HepG2 (cell line): Measurements from ENCODE around the gene CD180. TPM values are rescaled to one million over a fixed set of nuclear protein-coding genes. Genes with fewer than 3 reads are reported as not detected.

Experiments used
- ATAC-seq: fragments of 200-7000 bp; cut with Tn5 transposase; 3 replicates; pipeline ENCODE4 v1.9.1; 2020; ENCODE audit warnings: mild to moderate bottlenecking, moderate library complexity
- BruUV-seq: library from RNA; stranded (reverse); fragments of 400-500 nt; replicated peaks from 2 replicates; lab custom pipeline; 2021; lab: Mats Ljungman, UMichigan
- CTCF ChIA-PET: fragments of 300-600 bp; formaldehyde crosslinking; extraction: SDS; loops from one replicate; lab custom pipeline; 2021; ENCODE audit warnings: low total read pairs, inconsistent platforms, low intra/inter-chr PET ratio; lab: Yijun Ruan, JAX
- POLR2A ChIA-PET: fragments of 350-600 bp; sonication (Branson Sonifier 250); formaldehyde crosslinking; loops from one replicate; lab custom pipeline; 2020; ENCODE audit warnings: antibody characterized with exemption, inconsistent platforms; lab: Yijun Ruan, JAX
- DNase-seq: peaks from one replicate; pipeline ENCODE4 v3.0.0-alpha.2; 2015; ENCODE audit warnings: low spot score
- FAIRE-seq: peaks from 3 replicates; lab custom pipeline; 2011; peaks lifted over from hg19 to GRCh38; lab: Jason Lieb, UNC
- H2AFZ ChIP-seq: one replicate; pipeline ENCODE4 v1.6.1; 2011; ENCODE audit warnings: low read length, inconsistent platforms
- H3K27ac ChIP-seq: fragments of 300-600 bp; 3 replicates; pipeline ENCODE4 v1.8.0; 2011; ENCODE audit warnings: mixed run types, mild to moderate bottlenecking, mixed read lengths, low read length, inconsistent platforms; ENCODE audit not compliant: insufficient read depth; ENCODE audit errors: extremely low read length
- H3K27me3 ChIP-seq, 2 experiments: fragments of 200-600 bp in 1 of 2; 2 replicates in 1 of 2; 3 replicates in 1 of 2; pipeline versions ENCODE4 v1.6.0 to v1.8.0; 2011; ENCODE audit warnings: low read length in 2 of 2, mild to moderate bottlenecking in 2 of 2, moderate library complexity in 2 of 2, inconsistent platforms in 1 of 2; ENCODE audit not compliant: insufficient read depth in 2 of 2, control insufficient read depth in 1 of 2
- H3K36me3 ChIP-seq, 2 experiments: fragments of 200-600 bp in 1 of 2; replicated peaks in 1 of 2; 2 replicates in 1 of 2; 3 replicates in 1 of 2; pipeline versions ENCODE4 v1.5.1 to v1.8.0; 2011; ENCODE audit warnings: low read length in 2 of 2, inconsistent platforms in 1 of 2; ENCODE audit not compliant: insufficient read depth in 2 of 2, control insufficient read depth in 1 of 2
- H3K4me1 ChIP-seq: 2 replicates; pipeline ENCODE4 v1.5.1; 2012; ENCODE audit warnings: low read length, inconsistent platforms; ENCODE audit not compliant: insufficient read depth
- H3K4me2 ChIP-seq: 2 replicates; pipeline ENCODE4 v1.6.0; 2011; ENCODE audit warnings: low read depth, low read length, inconsistent platforms
- H3K4me3 ChIP-seq, 3 experiments: fragments of 200-600 bp in 1 of 3; sonication (generic), shearing (Covaris generic) in 1 of 3; replicated peaks in 1 of 3; 2 replicates each; pipeline ENCODE4 v1.5.1; 2011 to 2016; ENCODE audit warnings: low read length in 3 of 3, inconsistent platforms in 2 of 3, low read depth in 2 of 3, mild to moderate bottlenecking in 2 of 3, control low read depth in 1 of 3, mixed read lengths in 1 of 3; ENCODE audit not compliant: insufficient read depth in 1 of 3
- H3K79me2 ChIP-seq: one replicate; pipeline ENCODE4 v1.6.1; 2011; ENCODE audit warnings: low read length, inconsistent platforms; ENCODE audit not compliant: insufficient read depth
- H3K9ac ChIP-seq: 2 replicates; pipeline ENCODE4 v1.6.0; 2011; ENCODE audit warnings: mild to moderate bottlenecking, low read depth, low read length, inconsistent platforms; ENCODE audit not compliant: insufficient read depth
- H3K9me3 ChIP-seq: 2 replicates; pipeline ENCODE4 v1.5.1; 2012; ENCODE audit warnings: mild to moderate bottlenecking, low read length
- H4K20me1 ChIP-seq: 2 replicates; pipeline ENCODE4 v1.6.0; 2011; ENCODE audit warnings: inconsistent platforms, mild to moderate bottlenecking, low read length, moderate library complexity; ENCODE audit not compliant: insufficient read depth
- AGO1 ChIP-seq: fragments of 200-400 bp; formaldehyde crosslinking; IDR thresholded peaks from 2 replicates; pipeline ENCODE4 v1.6.1; 2017; ENCODE audit warnings: mild to moderate bottlenecking, low read depth, low read length, moderate library complexity; ENCODE audit not compliant: poor library complexity, severe bottlenecking
- ATRX ChIP-seq: sonication (generic); formaldehyde crosslinking; IDR thresholded peaks from 2 replicates; pipeline ENCODE4 v1.4.0; 2020; ENCODE audit warnings: missing genetic modification reagents, borderline replicate concordance
- CCDC6 ChIP-seq: sonication (generic); formaldehyde crosslinking; IDR thresholded peaks from 2 replicates; pipeline ENCODE4 v1.8.1; 2022; ENCODE audit warnings: mild to moderate bottlenecking, missing genetic modification reagents, moderate library complexity
- DNMT1 ChIP-seq: sonication (generic); formaldehyde crosslinking; IDR thresholded peaks from 2 replicates; pipeline ENCODE4 v1.5.1; 2020; ENCODE audit warnings: mild to moderate bottlenecking, missing genetic modification reagents
- DNMT3B ChIP-seq: conservative IDR thresholded peaks from 2 replicates; pipeline ENCODE4 v1.6.1; 2016; ENCODE audit warnings: missing biosample characterization, control low read depth
- ETV6 ChIP-seq: sonication (generic); formaldehyde crosslinking; conservative IDR thresholded peaks from 2 replicates; pipeline ENCODE4 v1.4.0; 2020; ENCODE audit warnings: missing genetic modification reagents
- JARID2 ChIP-seq: sonication (generic); formaldehyde crosslinking; IDR thresholded peaks from 2 replicates; pipeline ENCODE4 v1.8.1; 2023; ENCODE audit warnings: missing genetic modification reagents, inconsistent platforms; ENCODE audit not compliant: insufficient replicate concordance
- PAF1 ChIP-seq: IDR thresholded peaks from 2 replicates; pipeline ENCODE4 v1.6.1; 2016; ENCODE audit warnings: missing genetic modification reagents, missing compliant biosample characterization
- SKI ChIP-seq: fragments of 450-650 bp; IDR thresholded peaks from one replicate; pipeline ENCODE4 v1.6.1; 2018; ENCODE audit warnings: mild to moderate bottlenecking; ENCODE audit not compliant: partially characterized antibody
- WIZ ChIP-seq: sonication (generic); formaldehyde crosslinking; IDR thresholded peaks from 2 replicates; pipeline ENCODE4 v1.5.1; 2020; ENCODE audit warnings: mild to moderate bottlenecking, missing genetic modification reagents
- ZNF546 ChIP-seq: sonication (generic); formaldehyde crosslinking; conservative IDR thresholded peaks from 2 replicates; pipeline ENCODE4 v1.8.1; 2023; ENCODE audit warnings: mild to moderate bottlenecking, missing genetic modification reagents
- ZNF768 ChIP-seq: sonication (generic); formaldehyde crosslinking; IDR thresholded peaks from 2 replicates; pipeline ENCODE4 v1.4.0; 2020; ENCODE audit warnings: missing genetic modification reagents
- ZNF772 ChIP-seq: sonication (generic); formaldehyde crosslinking; IDR thresholded peaks from 2 replicates; pipeline ENCODE4 v1.5.0; 2020; ENCODE audit warnings: mild to moderate bottlenecking, missing genetic modification reagents
- ZNF878 ChIP-seq: sonication (generic); formaldehyde crosslinking; IDR thresholded peaks from 2 replicates; pipeline ENCODE4 v1.8.1; 2023; ENCODE audit warnings: mild to moderate bottlenecking, missing genetic modification reagents, moderate library complexity
- WGBS: methylation state at CpG from one replicate; pipeline ENCODE4 v1.1.6; 2017; ENCODE audit warnings: low lambda C conversion rate; 5-methylcytosine and 5-hydroxymethylcytosine counted together
- in situ Hi-C: cut with HindIII; loops from 2 replicates; pipeline ENCODE4 v1.10.0; 2017; ENCODE audit warnings: low pct_unique_long_range_greater_than_20kb; ENCODE audit not compliant: extremely low pct_ligation_motif_present
- intact Hi-C: fragments of 100-400 bp; cut with micrococcal nuclease; formaldehyde crosslinking; loops from one replicate; pipeline ENCODE4 v1.10.0; 2022; ENCODE audit not compliant: unreplicated experiment
- polyA plus RNA-seq, 8 experiments: library from polyadenylated mRNA; depleted of rRNA in 3 of 8; stranded (reverse) in 7 of 8; unstranded in 1 of 8; fragments of >200 nt; fragmentation: Illumina TruSeq in 4 of 8; extraction: Trizol in 4 of 8; gene quantifications; 2 replicates each; pipeline versions ENCODE4 v1.2.1 to v1.2.3, GENCODE V29; 2011 to 2016; ENCODE audit warnings: low read depth in 4 of 8, missing spikeins in 1 of 8, mixed read lengths in 1 of 8; ENCODE audit not compliant: insufficient read depth in 1 of 8
- total RNA-seq, 5 experiments: library from RNA; depleted of rRNA; stranded (reverse); fragments of >200 nt; fragmentation: Illumina TruSeq; extraction: Trizol; gene quantifications; 2 replicates each; pipeline ENCODE4 v1.2.3, GENCODE V29; 2016; ENCODE audit warnings: low read depth in 1 of 5
- TF ChIP-seq, protein P1 (sequence below): sonication (generic); formaldehyde crosslinking; IDR thresholded peaks from 2 replicates; pipeline ENCODE4 v1.8.0; 2022; ENCODE audit warnings: mild to moderate bottlenecking, missing genetic modification reagents, moderate library complexity
- TF ChIP-seq, protein P2 (sequence below): sonication (generic); formaldehyde crosslinking; IDR thresholded peaks from 2 replicates; pipeline ENCODE4 v1.4.0; 2020; ENCODE audit warnings: missing genetic modification reagents
- TF ChIP-seq, protein P3 (sequence below): sonication (generic); formaldehyde crosslinking; IDR thresholded peaks from 2 replicates; pipeline ENCODE4 v1.4.0; 2020; ENCODE audit warnings: missing genetic modification reagents
- TF ChIP-seq, protein P4 (sequence below): sonication (generic); formaldehyde crosslinking; IDR thresholded peaks from 2 replicates; pipeline ENCODE4 v1.4.0; 2020; ENCODE audit warnings: mild to moderate bottlenecking, missing genetic modification reagents
- TF ChIP-seq, protein P5 (sequence below): fragments of 450-650 bp; IDR thresholded peaks from 2 replicates; pipeline ENCODE4 v1.6.1; 2016

CD180 gene
- total and polyA plus RNA-seq, 2 of the 13 experiments (the other 11 are each of a cell fraction or from before 2014, with no cell fraction given) = not detected

DNA sequence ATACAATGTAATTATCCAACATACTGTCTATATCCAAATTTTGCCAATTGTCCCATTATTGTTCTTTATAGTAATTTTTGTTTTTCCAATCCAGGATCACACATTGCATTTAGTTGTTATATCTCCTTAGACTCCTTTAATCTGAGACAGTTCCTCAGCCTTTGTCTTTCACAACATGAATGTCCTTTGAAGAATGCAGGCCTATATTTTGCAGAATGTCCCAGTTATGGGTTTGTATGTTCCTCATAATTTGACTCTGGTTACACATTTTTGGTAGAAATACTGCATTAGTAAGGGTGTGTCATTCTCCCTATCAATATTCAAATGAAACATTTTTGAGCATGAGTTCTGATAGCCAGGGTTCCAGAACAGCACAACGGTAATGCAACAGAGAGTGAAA, 6.7 kb downstream of the CD180 start:
- Histone ChIP-seq H2AFZ (no peak overlapping the region), H3K9me3 (no peaks in the 10 kb centered on the region), H3K27me3 (no peaks in the 10 kb centered on the region; a peak in 1 of 5 replicates), H4K20me1 (no peaks in the 10 kb centered on the region), H3K4me3 (no peak overlapping the region)
- ChIA-PET POLR2A (no interaction called here), CTCF (no interaction called here)
- intact Hi-C loops = no loop called here
- no peak for TF ChIP-seq ZNF878 (CRISPR knock-in tag)
- TF ChIP-seq, protein P1, sequence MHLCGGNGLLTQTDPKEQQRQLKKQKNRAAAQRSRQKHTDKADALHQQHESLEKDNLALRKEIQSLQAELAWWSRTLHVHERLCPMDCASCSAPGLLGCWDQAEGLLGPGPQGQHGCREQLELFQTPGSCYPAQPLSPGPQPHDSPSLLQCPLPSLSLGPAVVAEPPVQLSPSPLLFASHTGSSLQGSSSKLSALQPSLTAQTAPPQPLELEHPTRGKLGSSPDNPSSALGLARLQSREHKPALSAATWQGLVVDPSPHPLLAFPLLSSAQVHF (CRISPR knock-in tag) = no peak
- no peak for TF ChIP-seq ATRX (CRISPR knock-in tag)
- TF ChIP-seq, protein P2, sequence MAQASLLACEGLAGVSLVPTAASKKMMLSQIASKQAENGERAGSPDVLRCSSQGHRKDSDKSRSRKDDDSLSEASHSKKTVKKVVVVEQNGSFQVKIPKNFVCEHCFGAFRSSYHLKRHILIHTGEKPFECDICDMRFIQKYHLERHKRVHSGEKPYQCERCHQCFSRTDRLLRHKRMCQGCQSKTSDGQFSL (CRISPR knock-in tag) = no peak
- no peak for TF ChIP-seq WIZ
- TF ChIP-seq CCDC6 (CRISPR knock-in tag) = no peak
- no peak for TF ChIP-seq AGO1
- TF ChIP-seq ZNF768 (CRISPR knock-in tag) = no peak
- TF ChIP-seq JARID2 (CRISPR knock-in tag) = no peak
- TF ChIP-seq ZNF546 (CRISPR knock-in tag) = no peak
- TF ChIP-seq DNMT3B (CRISPR knock-in tag) = no peak
- TF ChIP-seq PAF1 (CRISPR knock-in tag) = no peak
- TF ChIP-seq SKI = no peak
- no peak for TF ChIP-seq ZNF772 (CRISPR knock-in tag)
- no peak for TF ChIP-seq DNMT1 (CRISPR knock-in tag)
- TF ChIP-seq ETV6 (CRISPR knock-in tag) = no peak
- TF ChIP-seq, protein P3, sequence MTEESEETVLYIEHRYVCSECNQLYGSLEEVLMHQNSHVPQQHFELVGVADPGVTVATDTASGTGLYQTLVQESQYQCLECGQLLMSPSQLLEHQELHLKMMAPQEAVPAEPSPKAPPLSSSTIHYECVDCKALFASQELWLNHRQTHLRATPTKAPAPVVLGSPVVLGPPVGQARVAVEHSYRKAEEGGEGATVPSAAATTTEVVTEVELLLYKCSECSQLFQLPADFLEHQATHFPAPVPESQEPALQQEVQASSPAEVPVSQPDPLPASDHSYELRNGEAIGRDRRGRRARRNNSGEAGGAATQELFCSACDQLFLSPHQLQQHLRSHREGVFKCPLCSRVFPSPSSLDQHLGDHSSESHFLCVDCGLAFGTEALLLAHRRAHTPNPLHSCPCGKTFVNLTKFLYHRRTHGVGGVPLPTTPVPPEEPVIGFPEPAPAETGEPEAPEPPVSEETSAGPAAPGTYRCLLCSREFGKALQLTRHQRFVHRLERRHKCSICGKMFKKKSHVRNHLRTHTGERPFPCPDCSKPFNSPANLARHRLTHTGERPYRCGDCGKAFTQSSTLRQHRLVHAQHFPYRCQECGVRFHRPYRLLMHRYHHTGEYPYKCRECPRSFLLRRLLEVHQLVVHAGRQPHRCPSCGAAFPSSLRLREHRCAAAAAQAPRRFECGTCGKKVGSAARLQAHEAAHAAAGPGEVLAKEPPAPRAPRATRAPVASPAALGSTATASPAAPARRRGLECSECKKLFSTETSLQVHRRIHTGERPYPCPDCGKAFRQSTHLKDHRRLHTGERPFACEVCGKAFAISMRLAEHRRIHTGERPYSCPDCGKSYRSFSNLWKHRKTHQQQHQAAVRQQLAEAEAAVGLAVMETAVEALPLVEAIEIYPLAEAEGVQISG = no peak
- TF ChIP-seq, protein P4, sequence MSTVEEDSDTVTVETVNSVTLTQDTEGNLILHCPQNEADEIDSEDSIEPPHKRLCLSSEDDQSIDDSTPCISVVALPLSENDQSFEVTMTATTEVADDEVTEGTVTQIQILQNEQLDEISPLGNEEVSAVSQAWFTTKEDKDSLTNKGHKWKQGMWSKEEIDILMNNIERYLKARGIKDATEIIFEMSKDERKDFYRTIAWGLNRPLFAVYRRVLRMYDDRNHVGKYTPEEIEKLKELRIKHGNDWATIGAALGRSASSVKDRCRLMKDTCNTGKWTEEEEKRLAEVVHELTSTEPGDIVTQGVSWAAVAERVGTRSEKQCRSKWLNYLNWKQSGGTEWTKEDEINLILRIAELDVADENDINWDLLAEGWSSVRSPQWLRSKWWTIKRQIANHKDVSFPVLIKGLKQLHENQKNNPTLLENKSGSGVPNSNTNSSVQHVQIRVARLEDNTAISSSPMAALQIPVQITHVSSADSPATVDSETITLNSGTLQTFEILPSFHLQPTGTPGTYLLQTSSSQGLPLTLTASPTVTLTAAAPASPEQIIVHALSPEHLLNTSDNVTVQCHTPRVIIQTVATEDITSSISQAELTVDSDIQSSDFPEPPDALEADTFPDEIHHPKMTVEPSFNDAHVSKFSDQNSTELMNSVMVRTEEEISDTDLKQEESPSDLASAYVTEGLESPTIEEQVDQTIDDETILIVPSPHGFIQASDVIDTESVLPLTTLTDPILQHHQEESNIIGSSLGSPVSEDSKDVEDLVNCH (CRISPR knock-in tag) = no peak
- TF ChIP-seq, protein P5, sequence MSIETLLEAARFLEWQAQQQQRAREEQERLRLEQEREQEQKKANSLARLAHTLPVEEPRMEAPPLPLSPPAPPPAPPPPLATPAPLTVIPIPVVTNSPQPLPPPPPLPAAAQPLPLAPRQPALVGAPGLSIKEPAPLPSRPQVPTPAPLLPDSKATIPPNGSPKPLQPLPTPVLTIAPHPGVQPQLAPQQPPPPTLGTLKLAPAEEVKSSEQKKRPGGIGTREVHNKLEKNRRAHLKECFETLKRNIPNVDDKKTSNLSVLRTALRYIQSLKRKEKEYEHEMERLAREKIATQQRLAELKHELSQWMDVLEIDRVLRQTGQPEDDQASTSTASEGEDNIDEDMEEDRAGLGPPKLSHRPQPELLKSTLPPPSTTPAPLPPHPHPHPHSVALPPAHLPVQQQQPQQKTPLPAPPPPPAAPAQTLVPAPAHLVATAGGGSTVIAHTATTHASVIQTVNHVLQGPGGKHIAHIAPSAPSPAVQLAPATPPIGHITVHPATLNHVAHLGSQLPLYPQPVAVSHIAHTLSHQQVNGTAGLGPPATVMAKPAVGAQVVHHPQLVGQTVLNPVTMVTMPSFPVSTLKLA = no peak
- TF ChIP-seq, all 625 proteins: peak for 0
- Histone ChIP-seq H3K4me1 (no peaks in the 10 kb centered on the region), H3K4me2 (no peak overlapping the region), H3K79me2 (no peaks in the 10 kb centered on the region), H3K9ac (no peak overlapping the region), H3K27ac (no peak overlapping the region), H3K36me3 (no peaks in the 10 kb centered on the region)
- no peak for FAIRE-seq
- no peak for ATAC-seq
- WGBS = 0% methylated on average over 1 of the region's 1 CpG
- DNase-seq = no peak
- in situ Hi-C loops = no loop called here
- BruUV-seq = no TSS peak
